Sigmoid colon (tissue), 7 donors: Measurements from ENCODE around the gene DUOXA1. TPM values are rescaled to one million over a fixed set of nuclear protein-coding genes. Genes with fewer than 3 reads are reported as not detected.

Experiments used
- DNase-seq: peaks from one replicate; pipeline ENCODE4 v3.0.0-alpha.2; 2019
- H3K27ac ChIP-seq, 4 donors: fragments of 200-600 bp; sonication (generic); one replicate each; pipeline ENCODE4 v1.5.1; 2016 to 2019; ENCODE audit warnings: mild to moderate bottlenecking in 1 of 4
- H3K27me3 ChIP-seq, 3 donors: fragments of 200-600 bp; sonication (generic); one replicate each; pipeline ENCODE4 v1.5.1; 2019; ENCODE audit warnings: mild to moderate bottlenecking in 1 of 3
- H3K36me3 ChIP-seq, 4 donors: fragments of 200-600 bp; sonication (generic); one replicate each; pipeline ENCODE4 v1.5.1; 2016 to 2019
- H3K4me1 ChIP-seq, 4 donors: fragments of 200-600 bp; sonication (generic); one replicate each; pipeline ENCODE4 v1.5.1; 2017 to 2019
- H3K4me3 ChIP-seq, 4 donors: fragments of 200-600 bp; sonication (generic); one replicate each; pipeline ENCODE4 v1.5.1; 2017 to 2019; ENCODE audit warnings: mild to moderate bottlenecking in 2 of 4, moderate library complexity in 1 of 4
- H3K9me3 ChIP-seq, 4 donors: fragments of 200-600 bp in 3 of 4; sonication (generic) in 3 of 4; one replicate each; pipeline versions ENCODE4 v1.5.1 to v1.6.1; 2013 to 2019
- CTCF ChIP-seq, 4 experiments: fragments of 450-650 bp in 3 of 4; fragments of 200-600 bp in 1 of 4; IDR thresholded peaks; one replicate each; pipeline ENCODE4 v1.5.1; 2016 to 2019; ENCODE audit warnings: antibody characterized with exemption in 4 of 4, mild to moderate bottlenecking in 3 of 4, moderate library complexity in 2 of 4
- EP300 ChIP-seq, 4 donors: sonication (generic); formaldehyde crosslinking; IDR thresholded peaks; one replicate each; pipeline ENCODE4 v1.6.1; 2017; ENCODE audit warnings: antibody characterized with exemption in 4 of 4
- POLR2A ChIP-seq, 2 donors: fragments of 450-650 bp; IDR thresholded peaks; one replicate each; pipeline ENCODE4 v1.6.1; 2016; ENCODE audit warnings: antibody characterized with exemption in 2 of 2, mild to moderate bottlenecking in 2 of 2, moderate library complexity in 2 of 2
- POLR2AphosphoS5 ChIP-seq, 4 donors: sonication (generic); formaldehyde crosslinking; IDR thresholded peaks; one replicate each; pipeline ENCODE4 v1.6.1; 2017; ENCODE audit warnings: antibody characterized with exemption in 4 of 4
- WGBS, 2 donors: extraction: QIAGEN DNeasy Blood & Tissue Kit; methylation state at CpG; one replicate each; pipeline ENCODE4 v1.1.7; 2013; 5-methylcytosine and 5-hydroxymethylcytosine counted together
- intact Hi-C: fragments of 100-400 bp; cut with DNase I; formaldehyde crosslinking; loops from one replicate; pipeline ENCODE4 v1.15.1; 2023
- polyA plus RNA-seq, 3 donors: library from polyadenylated mRNA; stranded (reverse); fragments of 200-250 nt; gene quantifications; one replicate each; pipeline ENCODE4 v1.2.3, GENCODE V29; 2013
- total RNA-seq, 4 donors: library from RNA; depleted of rRNA; stranded (reverse); fragments of >200 nt; gene quantifications; one replicate each; pipeline ENCODE4 v1.1.0, GENCODE V29; 2016
- donor health status: healthy with polysubstance abuse.
- donor health status: Bipolar disorder and iron deficiency.
- donor health status: healthy.

DUOXA1 gene
- total and polyA plus RNA-seq, 7 donors, result 0.36 to 3.1 (median 1.7) TPM; not detected in 2

GRCh38 chr15:45093622-45094357 is 35.9 kb downstream of the DUOXA1 start:
- DNase-seq, result peak; percentile 52
- TF ChIP-seq POLR2AphosphoS5 (IDR thresholded peaks at IDR 0.05) (no peak), EP300 (IDR thresholded peaks at IDR 0.05) (no peak), CTCF (IDR thresholded peaks at IDR 0.05) (no peak), POLR2A (IDR thresholded peaks at IDR 0.05) (no peak)
- WGBS, 2 donors, result 91 to 93% methylated on average over 11 of the region's 11 CpGs
- Histone ChIP-seq H3K27me3 (no peaks in the 10 kb centered on the region), H3K36me3 (no peaks in the 10 kb centered on the region), H3K4me1 (no peaks in the 10 kb centered on the region), H3K9me3 (no peaks in the 10 kb centered on the region), H3K27ac (no peak overlapping the region), H3K4me3 (no peak overlapping the region)
- intact Hi-C loops, result no loop called here

- TF ChIP-seq POLR2AphosphoS5 (IDR thresholded peaks at IDR 0.05), result no peak
- no peak for TF ChIP-seq CTCF (IDR thresholded peaks at IDR 0.05)
- TF ChIP-seq EP300 (IDR thresholded peaks at IDR 0.05), result no peak
- no peak for TF ChIP-seq POLR2A (IDR thresholded peaks at IDR 0.05)
- Histone ChIP-seq H3K36me3 (no peaks in the 10 kb centered on the region), H3K9me3 (no peaks in the 10 kb centered on the region), H3K27ac (no peak overlapping the region), H3K27me3 (no peaks in the 10 kb centered on the region), H3K4me1 (no peaks in the 10 kb centered on the region), H3K4me3 (no peak overlapping the region)
- 87 to 88% methylated on average over 4 of the region's 4 CpGs for WGBS, 2 donors
- DNase-seq, result peak; percentile 25
- intact Hi-C loops, result no loop called here
Measured at GRCh38 chr15:45093013-45093412, 36.7 kb downstream of the DUOXA1 start.

GRCh38 chr15:45091576-45091975 is 38.1 kb downstream of the DUOXA1 start:
- TF ChIP-seq CTCF (IDR thresholded peaks at IDR 0.05) (no peak), EP300 (IDR thresholded peaks at IDR 0.05) (no peak), POLR2A (IDR thresholded peaks at IDR 0.05) (no peak), POLR2AphosphoS5 (IDR thresholded peaks at IDR 0.05) (no peak)
- Histone ChIP-seq H3K4me1 (no peaks in the 10 kb centered on the region), H3K27me3 (no peaks in the 10 kb centered on the region), H3K9me3 (no peaks in the 10 kb centered on the region), H3K4me3 (no peak overlapping the region), H3K27ac (no peak overlapping the region), H3K36me3 (no peaks in the 10 kb centered on the region)
- no peak for DNase-seq
- WGBS, 2 donors, result 87 to 90% methylated on average over 2 of the region's 2 CpGs
- intact Hi-C loops, result no loop called here

- H3K9me3 ChIP-seq, result no peaks in the 10 kb centered on the region
- intact Hi-C loops, result no loop called here
- WGBS, 2 donors, result 62 to 63% methylated on average over 7 of the region's 7 CpGs
Measured at GRCh38 chr15:45091161-45091560, 38.5 kb downstream of the DUOXA1 start.

More at GRCh38 chr15:45091161-45091560, 38.5 kb downstream of the DUOXA1 start:
- no peak for DNase-seq
- TF ChIP-seq EP300 (IDR thresholded peaks at IDR 0.05) (no peak), POLR2AphosphoS5 (IDR thresholded peaks at IDR 0.05) (no peak), CTCF (IDR thresholded peaks at IDR 0.05) (no peak), POLR2A (IDR thresholded peaks at IDR 0.05) (no peak)
- Histone ChIP-seq H3K4me1 (no peaks in the 10 kb centered on the region), H3K4me3 (no peak overlapping the region), H3K36me3 (no peaks in the 10 kb centered on the region), H3K27ac (no peak overlapping the region), H3K27me3 (no peaks in the 10 kb centered on the region)
